Panc1 (cell line): ENCODE measurements around the gene CLPTM1L. TPM values are rescaled to one million over a fixed set of nuclear protein-coding genes. Genes with fewer than 3 reads are reported as not detected.

ENCODE experiments used
- ATAC-seq: fragments of 200-7000 bp; cut with Tn5 transposase; 2 replicates; pipeline ENCODE4 v1.9.1; 2020; ENCODE audit warnings: mild to moderate bottlenecking, moderate library complexity
- BruUV-seq: library from RNA; stranded (reverse); fragments of 400-500 nt; replicated peaks from 2 replicates; lab custom pipeline; 2021; lab: Mats Ljungman, UMichigan
- CTCF ChIA-PET: fragments of 300-600 bp; sonication (Branson Sonifier 250); formaldehyde crosslinking; loops from one replicate; lab custom pipeline; 2022; ENCODE audit warnings: antibody characterized with exemption; lab: Charles Lee
- POLR2A ChIA-PET: fragments of 300-600 bp; sonication (Branson Sonifier 250); formaldehyde crosslinking; loops from one replicate; lab custom pipeline; 2022; ENCODE audit warnings: antibody characterized with exemption; lab: Charles Lee
- DNase-seq: peaks from one replicate; pipeline ENCODE4 v3.0.0-alpha.2; 2010; ENCODE audit warnings: low read depth, low spot score
- H3K27ac ChIP-seq: 2 replicates; pipeline ENCODE4 v1.5.1; 2011; ENCODE audit warnings: mild to moderate bottlenecking, low read length, inconsistent platforms
- H3K27me3 ChIP-seq: fragments of 200-500 bp; sonication (Bioruptor generic); 2 replicates; pipeline ENCODE4 v1.6.0; 2014; ENCODE audit warnings: low read length, inconsistent platforms; ENCODE audit not compliant: control insufficient read depth, insufficient read depth
- H3K36me3 ChIP-seq: fragments of 200-500 bp; sonication (Bioruptor generic); 2 replicates; pipeline ENCODE4 v1.5.1; 2014; ENCODE audit warnings: inconsistent platforms, mild to moderate bottlenecking, low read length, moderate library complexity; ENCODE audit not compliant: control insufficient read depth, insufficient read depth
- H3K4me1 ChIP-seq: 2 replicates; pipeline ENCODE4 v1.5.1; 2011; ENCODE audit warnings: inconsistent platforms, mild to moderate bottlenecking, low read length, moderate library complexity; ENCODE audit not compliant: control insufficient read depth, insufficient read depth
- H3K4me3 ChIP-seq, 2 experiments: 2 replicates each; pipeline ENCODE4 v1.5.1; 2011 to 2012; ENCODE audit warnings: low read depth in 2 of 2, low read length in 2 of 2, mild to moderate bottlenecking in 2 of 2, inconsistent platforms in 1 of 2, moderate library complexity in 1 of 2
- H3K9me3 ChIP-seq: fragments of 200-500 bp; sonication (Bioruptor generic); 2 replicates; pipeline ENCODE4 v1.5.1; 2014; ENCODE audit warnings: low read depth, mild to moderate bottlenecking, inconsistent platforms, low read length, moderate library complexity; ENCODE audit not compliant: control insufficient read depth, insufficient read depth
- CTCF ChIP-seq: fragments of 450-650 bp; IDR thresholded peaks from 2 replicates; pipeline ENCODE4 v1.5.1; 2017; ENCODE audit warnings: mild to moderate bottlenecking
- POLR2AphosphoS5 ChIP-seq: IDR thresholded peaks from 2 replicates; pipeline ENCODE4 v1.6.1; 2012; ENCODE audit warnings: mild to moderate bottlenecking, low read depth, low read length, moderate library complexity
- SIN3A ChIP-seq: IDR thresholded peaks from 2 replicates; pipeline ENCODE4 v1.6.1; 2012; ENCODE audit warnings: low read depth, mild to moderate bottlenecking, low read length, moderate library complexity, borderline replicate concordance; ENCODE audit not compliant: insufficient read depth
- TCF7L2 ChIP-seq: IDR thresholded peaks from 2 replicates; pipeline ENCODE4 v1.6.1; 2011; ENCODE audit warnings: mild to moderate bottlenecking, low read depth, low read length, inconsistent platforms
- in situ Hi-C: cut with HindIII; loops from 2 replicates; pipeline ENCODE4 v1.10.0; 2016; ENCODE audit warnings: low sequenced_read_pairs, low pct_unique_long_range_greater_than_20kb
- intact Hi-C: fragments of 100-400 bp; cut with micrococcal nuclease; formaldehyde crosslinking; loops from one replicate; pipeline ENCODE4 v1.10.0; 2022; ENCODE audit not compliant: unreplicated experiment
- total RNA-seq: library from RNA; stranded (reverse); gene quantifications from one replicate; pipeline ENCODE4 v1.2.1, GENCODE V29; 2021; ENCODE audit not compliant: unreplicated experiment
- TF ChIP-seq, protein P1 (sequence below), 2 experiments: IDR thresholded peaks; 2 replicates each; pipeline ENCODE4 v1.6.1; 2011 to 2012; ENCODE audit warnings: low read depth in 2 of 2, control low read depth in 1 of 2, low read length in 1 of 2, mild to moderate bottlenecking in 1 of 2, moderate library complexity in 1 of 2; ENCODE audit not compliant: insufficient read depth in 1 of 2

Gene CLPTM1L
- total RNA-seq, 1 experiment from 2014 or later, result 188 TPM

GRCh38 chr5:1392801-1393565 is 48.1 kb upstream of the CLPTM1L start:
- no peak for DNase-seq
- no peak overlapping the region for H3K4me3 ChIP-seq
- in situ Hi-C loops (no loop called here), intact Hi-C loops (no loop called here)
- no peak overlapping the region for H3K27ac ChIP-seq
- TF ChIP-seq POLR2AphosphoS5 (no peak), CTCF (no peak), SIN3A (no peak), TCF7L2 (no peak)
- TF ChIP-seq, protein P1, sequence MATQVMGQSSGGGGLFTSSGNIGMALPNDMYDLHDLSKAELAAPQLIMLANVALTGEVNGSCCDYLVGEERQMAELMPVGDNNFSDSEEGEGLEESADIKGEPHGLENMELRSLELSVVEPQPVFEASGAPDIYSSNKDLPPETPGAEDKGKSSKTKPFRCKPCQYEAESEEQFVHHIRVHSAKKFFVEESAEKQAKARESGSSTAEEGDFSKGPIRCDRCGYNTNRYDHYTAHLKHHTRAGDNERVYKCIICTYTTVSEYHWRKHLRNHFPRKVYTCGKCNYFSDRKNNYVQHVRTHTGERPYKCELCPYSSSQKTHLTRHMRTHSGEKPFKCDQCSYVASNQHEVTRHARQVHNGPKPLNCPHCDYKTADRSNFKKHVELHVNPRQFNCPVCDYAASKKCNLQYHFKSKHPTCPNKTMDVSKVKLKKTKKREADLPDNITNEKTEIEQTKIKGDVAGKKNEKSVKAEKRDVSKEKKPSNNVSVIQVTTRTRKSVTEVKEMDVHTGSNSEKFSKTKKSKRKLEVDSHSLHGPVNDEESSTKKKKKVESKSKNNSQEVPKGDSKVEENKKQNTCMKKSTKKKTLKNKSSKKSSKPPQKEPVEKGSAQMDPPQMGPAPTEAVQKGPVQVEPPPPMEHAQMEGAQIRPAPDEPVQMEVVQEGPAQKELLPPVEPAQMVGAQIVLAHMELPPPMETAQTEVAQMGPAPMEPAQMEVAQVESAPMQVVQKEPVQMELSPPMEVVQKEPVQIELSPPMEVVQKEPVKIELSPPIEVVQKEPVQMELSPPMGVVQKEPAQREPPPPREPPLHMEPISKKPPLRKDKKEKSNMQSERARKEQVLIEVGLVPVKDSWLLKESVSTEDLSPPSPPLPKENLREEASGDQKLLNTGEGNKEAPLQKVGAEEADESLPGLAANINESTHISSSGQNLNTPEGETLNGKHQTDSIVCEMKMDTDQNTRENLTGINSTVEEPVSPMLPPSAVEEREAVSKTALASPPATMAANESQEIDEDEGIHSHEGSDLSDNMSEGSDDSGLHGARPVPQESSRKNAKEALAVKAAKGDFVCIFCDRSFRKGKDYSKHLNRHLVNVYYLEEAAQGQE (IDR thresholded peaks at IDR 0.05; ENCODE audit: insufficient read depth in 1 of 2, low read depth in 2 of 2, low read length in 1 of 2), result no peak
- CTCF ChIA-PET, result no interaction called here
- H3K27me3 ChIP-seq, result peaks cover 16% of the 10 kb centered on the region
- ATAC-seq, result 0 out of 2 replicates have a peak, but pooled peaks have one; percentile 26
- H3K36me3 ChIP-seq, result no peaks in the 10 kb centered on the region
- POLR2A ChIA-PET, result no interaction called here
- H3K4me1 ChIP-seq, result peaks cover 7% of the 10 kb centered on the region; the same call in 1 of the 2 replicates
- no TSS peak for BruUV-seq
- no peaks in the 10 kb centered on the region for H3K9me3 ChIP-seq

- Histone ChIP-seq H3K4me3 (no peak overlapping the region), H3K36me3 (no peaks in the 10 kb centered on the region), H3K4me1 (peaks cover 7% of the 10 kb centered on the region; the same call in 1 of the 2 replicates), H3K9me3 (no peaks in the 10 kb centered on the region), H3K27me3 (peaks cover 13% of the 10 kb centered on the region), H3K27ac (no peak overlapping the region)
- CTCF ChIA-PET, result no interaction called here
- ATAC-seq, result no peak
- TF ChIP-seq, protein P1 (IDR thresholded peaks at IDR 0.05; ENCODE audit: insufficient read depth in 1 of 2, low read depth in 2 of 2, low read length in 1 of 2), result no peak
- no peak for TF ChIP-seq SIN3A
- no peak for TF ChIP-seq CTCF
- TF ChIP-seq POLR2AphosphoS5, result no peak
- TF ChIP-seq TCF7L2, result no peak
- intact Hi-C loops (no loop called here), in situ Hi-C loops (no loop called here)
- POLR2A ChIA-PET, result no interaction called here
- no TSS peak for BruUV-seq
- DNase-seq, result no peak
Measured at GRCh38 chr5:1392261-1392660, 47.4 kb upstream of the CLPTM1L start.
